Progenitor cell of endocrine pancreas (in vitro differentiated cells): Measurements from ENCODE around the gene ABHD14A. TPM values are rescaled to one million over a fixed set of nuclear protein-coding genes. Genes with fewer than 3 reads are reported as not detected.

Experiments
- DNase-seq: peaks from one replicate; pipeline ENCODE4 v3.0.0; 2021; ENCODE audit warnings: low spot score; ENCODE audit not compliant: unreplicated experiment
- H3K27ac Mint-ChIP-seq: 2 replicates; pipeline ENCODE4 v1.8.0; 2021; ENCODE audit warnings: mild to moderate bottlenecking, moderate library complexity, mixed read lengths
- H3K27me3 Mint-ChIP-seq: 2 replicates; pipeline ENCODE4 v1.8.0; 2021; ENCODE audit warnings: mixed read lengths
- H3K36me3 Mint-ChIP-seq: 2 replicates; pipeline ENCODE4 v1.8.0; 2022; ENCODE audit warnings: mixed read lengths; ENCODE audit not compliant: insufficient read depth
- H3K4me1 Mint-ChIP-seq: 2 replicates; pipeline ENCODE4 v1.8.0; 2021; ENCODE audit warnings: low read depth, mixed read lengths
- H3K4me3 Mint-ChIP-seq: 2 replicates; pipeline ENCODE4 v1.8.0; 2021; ENCODE audit warnings: low read depth, mild to moderate bottlenecking, moderate library complexity, mixed read lengths
- H3K9me3 Mint-ChIP-seq: 2 replicates; pipeline ENCODE4 v1.8.0; 2021; ENCODE audit warnings: low read depth, mixed read lengths
- CTCF ChIP-seq: fragments of 200-600 bp; sonication (generic); IDR thresholded peaks from one replicate; pipeline ENCODE4 v1.5.0; 2021; ENCODE audit warnings: antibody characterized with exemption, mild to moderate bottlenecking; ENCODE audit not compliant: unreplicated experiment
- total RNA-seq: library from RNA; stranded (reverse); gene quantifications from 2 replicates; pipeline ENCODE4 v1.2.1, GENCODE V29; 2021

Gene ABHD14A
- total RNA-seq, 1 donor from 2014 or later = 19.4 TPM

GRCh38 chr3:51961011-51961410 is 13.9 kb upstream of the ABHD14A start:
- Mint-ChIP-seq H3K27me3 (no peaks in the 10 kb centered on the region), H3K4me1 (peaks cover 17% of the 10 kb centered on the region), H3K9me3 (no peaks in the 10 kb centered on the region), H3K36me3 (peaks cover 8% of the 10 kb centered on the region), H3K27ac (no peak overlapping the region), H3K4me3 (no peak overlapping the region)
- no peak for DNase-seq
- TF ChIP-seq CTCF = no peak

GRCh38 chr3:51961602-51962569 is 13.0 kb upstream of the ABHD14A start:
- TF ChIP-seq CTCF = no peak
- H3K4me1 Mint-ChIP-seq = peaks cover 19% of the 10 kb centered on the region
- H3K36me3 Mint-ChIP-seq = peaks cover 8% of the 10 kb centered on the region
- H3K27me3 Mint-ChIP-seq = no peaks in the 10 kb centered on the region
- H3K4me3 Mint-ChIP-seq = no peak overlapping the region
- no peaks in the 10 kb centered on the region for H3K9me3 Mint-ChIP-seq
- no peak overlapping the region for H3K27ac Mint-ChIP-seq
- no peak for DNase-seq

- Mint-ChIP-seq H3K36me3 (peaks cover 8% of the 10 kb centered on the region), H3K27ac (no peak overlapping the region), H3K4me1 (peaks cover 19% of the 10 kb centered on the region), H3K9me3 (no peaks in the 10 kb centered on the region), H3K27me3 (no peaks in the 10 kb centered on the region), H3K4me3 (no peak overlapping the region)
- TF ChIP-seq CTCF = no peak
- DNase-seq = no peak
Observed at GRCh38 chr3:51962854-51963530, 11.9 kb upstream of the ABHD14A start.

GRCh38 chr3:51963951-51964451 is 10.9 kb upstream of the ABHD14A start:
- H3K27ac Mint-ChIP-seq = no peak overlapping the region
- peaks cover 5% of the 10 kb centered on the region for H3K36me3 Mint-ChIP-seq
- no peak for DNase-seq
- H3K4me1 Mint-ChIP-seq = peaks cover 26% of the 10 kb centered on the region
- H3K4me3 Mint-ChIP-seq = no peak overlapping the region
- no peak for TF ChIP-seq CTCF
- no peaks in the 10 kb centered on the region for H3K9me3 Mint-ChIP-seq
- no peaks in the 10 kb centered on the region for H3K27me3 Mint-ChIP-seq

- H3K9me3 Mint-ChIP-seq = no peaks in the 10 kb centered on the region
- H3K36me3 Mint-ChIP-seq = peaks cover 5% of the 10 kb centered on the region
- no peaks in the 10 kb centered on the region for H3K27me3 Mint-ChIP-seq
- TF ChIP-seq CTCF = no peak
- H3K4me3 Mint-ChIP-seq = no peak overlapping the region
- peaks cover 31% of the 10 kb centered on the region for H3K4me1 Mint-ChIP-seq
- no peak overlapping the region for H3K27ac Mint-ChIP-seq
- DNase-seq = no peak
Observed at GRCh38 chr3:51964521-51964920, 10.3 kb upstream of the ABHD14A start.
